IPS-18c (cell line): ENCODE results near the gene SAMD11.
"Not testable (repeated sequence)": the region's sequence is repeated elsewhere in the genome, so short reads cannot be mapped to it uniquely, and the experiment has no call there.

ENCODE experiments used
- H3K4me3 ChIP-seq: 2 replicates; pipeline ENCODE4 v1.7.0; 2013; ENCODE audit warnings: low read depth, mild to moderate bottlenecking, low read length, moderate library complexity; ENCODE audit not compliant: insufficient read depth
- H3K9me3 ChIP-seq: one replicate; pipeline ENCODE4 v1.6.1; 2013; ENCODE audit warnings: mild to moderate bottlenecking, low read length, moderate library complexity; ENCODE audit not compliant: control insufficient read depth, insufficient read depth

The SAMD11 gene

GRCh38 chr1:945688-946556 is 22.2 kb downstream of the SAMD11 start:
- H3K4me3 ChIP-seq: no peak overlapping the region

GRCh38 chr1:946811-947210 is 23.1 kb downstream of the SAMD11 start:
- H3K9me3 ChIP-seq: not testable (repeated sequence)

More at GRCh38 chr1:945688-946556, 22.2 kb downstream of the SAMD11 start:
- H3K9me3 ChIP-seq: no peaks in the 10 kb centered on the region

GRCh38 chr1:947958-948357 is 24.2 kb downstream of the SAMD11 start:
- no peak overlapping the region for H3K4me3 ChIP-seq
- no peaks in the 10 kb centered on the region for H3K9me3 ChIP-seq

More at GRCh38 chr1:946811-947210, 23.1 kb downstream of the SAMD11 start:
- not testable (repeated sequence) for H3K4me3 ChIP-seq

- H3K9me3 ChIP-seq: no peaks in the 10 kb centered on the region
Measured at GRCh38 chr1:950268-950667, 26.5 kb downstream of the SAMD11 start.

GRCh38 chr1:950881-951280 is 27.2 kb downstream of the SAMD11 start:
- no peaks in the 10 kb centered on the region for H3K9me3 ChIP-seq
- no peak overlapping the region for H3K4me3 ChIP-seq

More at GRCh38 chr1:950268-950667, 26.5 kb downstream of the SAMD11 start:
- H3K4me3 ChIP-seq: no peak overlapping the region

GRCh38 chr1:951364-951763 is 27.6 kb downstream of the SAMD11 start:
- no peak overlapping the region for H3K4me3 ChIP-seq
- H3K9me3 ChIP-seq: no peaks in the 10 kb centered on the region

DNA sequence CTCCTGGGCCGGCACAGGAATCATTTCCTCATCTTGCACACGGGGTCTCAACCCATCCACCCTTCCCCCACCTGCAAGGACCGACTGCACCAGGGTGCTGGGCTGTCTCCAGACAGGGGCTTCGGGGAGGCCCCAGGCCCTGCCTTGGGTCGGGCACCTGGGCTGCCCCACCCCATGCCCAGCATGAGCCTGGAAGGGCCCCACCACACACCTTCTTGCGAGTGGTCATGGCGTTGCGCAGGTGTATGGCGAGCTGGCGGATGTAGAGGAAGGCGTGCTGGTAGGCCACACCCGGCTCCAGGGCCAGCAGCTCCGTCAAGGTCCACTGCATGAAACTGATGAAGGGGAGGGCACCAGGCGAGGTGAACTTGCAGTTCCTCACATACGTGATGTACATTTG is 28.5 kb downstream of the SAMD11 start:
- no peak overlapping the region for H3K4me3 ChIP-seq
- H3K9me3 ChIP-seq: no peaks in the 10 kb centered on the region

GRCh38 chr1:952603-953002 is 28.9 kb downstream of the SAMD11 start:
- H3K4me3 ChIP-seq: no peak overlapping the region
- H3K9me3 ChIP-seq: no peaks in the 10 kb centered on the region

DNA sequence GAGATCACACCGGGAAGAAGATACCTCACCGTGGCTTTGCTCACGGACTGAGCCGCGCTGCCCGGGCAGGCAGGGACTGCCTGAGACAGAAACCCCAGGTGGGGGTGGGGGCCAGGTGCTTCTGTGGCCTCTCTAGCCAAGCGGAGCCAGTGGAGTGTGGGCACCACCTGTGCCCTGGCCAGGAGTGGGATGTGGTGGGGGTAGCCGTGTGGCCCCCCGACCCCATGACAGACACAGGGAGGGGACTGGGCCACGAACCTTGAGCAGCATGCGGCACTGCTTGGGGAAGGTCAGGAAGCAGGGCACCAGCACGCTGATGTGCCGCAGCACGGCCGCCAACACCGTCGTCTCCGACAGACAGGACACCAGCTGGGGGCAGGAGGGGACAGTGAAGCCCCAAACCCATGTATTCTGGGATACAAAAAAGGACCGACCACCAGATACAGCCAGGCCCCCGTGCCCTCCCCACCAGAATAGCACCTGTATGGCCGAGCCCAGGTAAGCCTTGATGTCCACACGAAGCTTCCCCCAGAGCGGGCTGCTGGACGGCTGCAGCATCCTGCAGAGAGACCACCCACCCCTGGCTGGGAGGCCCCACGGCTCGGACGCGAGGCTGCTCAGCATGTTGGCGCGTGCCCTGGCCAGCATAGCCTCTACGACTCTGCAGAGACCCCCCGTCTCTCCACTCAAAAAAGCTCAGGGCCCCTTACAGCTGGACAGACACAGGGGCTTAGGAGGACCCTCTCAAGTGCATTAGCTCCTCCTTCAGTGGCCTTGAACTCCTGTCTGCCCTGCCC is 30.0 kb downstream of the SAMD11 start:
- H3K9me3 ChIP-seq: no peaks in the 10 kb centered on the region
- no peak overlapping the region for H3K4me3 ChIP-seq

DNA sequence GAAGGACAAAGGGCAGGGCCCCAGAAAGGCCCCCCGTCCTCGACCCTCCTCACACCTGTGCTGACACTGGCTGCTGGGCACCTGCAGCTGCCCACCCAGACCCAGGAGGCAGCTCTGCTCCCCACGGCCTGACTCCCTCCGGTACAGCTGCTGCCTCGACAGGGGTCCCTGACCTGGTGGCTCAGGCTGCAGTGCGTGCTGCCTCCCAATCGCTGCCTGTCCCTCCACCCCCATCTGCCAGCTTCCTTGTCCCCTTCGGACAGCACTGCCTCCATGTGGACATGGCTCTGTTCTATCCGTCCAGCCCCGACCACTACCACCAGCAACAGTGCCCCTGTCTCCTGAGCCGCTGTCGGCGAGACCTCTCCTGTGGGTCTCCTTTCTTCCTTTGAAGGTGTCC is 31.2 kb downstream of the SAMD11 start:
- no peak overlapping the region for H3K4me3 ChIP-seq
- no peaks in the 10 kb centered on the region for H3K9me3 ChIP-seq

- Histone ChIP-seq H3K9me3 (no peaks in the 10 kb centered on the region), H3K4me3 (no peak overlapping the region)
Measured at GRCh38 chr1:955474-955873, 31.8 kb downstream of the SAMD11 start.

GRCh38 chr1:956636-957035 is 32.9 kb downstream of the SAMD11 start:
- H3K4me3 ChIP-seq: no peak overlapping the region
- H3K9me3 ChIP-seq: no peaks in the 10 kb centered on the region

- Histone ChIP-seq H3K9me3 (no peaks in the 10 kb centered on the region), H3K4me3 (peak within 1 kb of the TSS; percentile 98)
Measured at GRCh38 chr1:958823-959730, 35.4 kb downstream of the SAMD11 start, which contains the start of gene NOC2L. Gene NOC2L, minus strand, starts transcription at chr1:959256. Its CDS starts 16 bp downstream, at chr1:959240.

DNA sequence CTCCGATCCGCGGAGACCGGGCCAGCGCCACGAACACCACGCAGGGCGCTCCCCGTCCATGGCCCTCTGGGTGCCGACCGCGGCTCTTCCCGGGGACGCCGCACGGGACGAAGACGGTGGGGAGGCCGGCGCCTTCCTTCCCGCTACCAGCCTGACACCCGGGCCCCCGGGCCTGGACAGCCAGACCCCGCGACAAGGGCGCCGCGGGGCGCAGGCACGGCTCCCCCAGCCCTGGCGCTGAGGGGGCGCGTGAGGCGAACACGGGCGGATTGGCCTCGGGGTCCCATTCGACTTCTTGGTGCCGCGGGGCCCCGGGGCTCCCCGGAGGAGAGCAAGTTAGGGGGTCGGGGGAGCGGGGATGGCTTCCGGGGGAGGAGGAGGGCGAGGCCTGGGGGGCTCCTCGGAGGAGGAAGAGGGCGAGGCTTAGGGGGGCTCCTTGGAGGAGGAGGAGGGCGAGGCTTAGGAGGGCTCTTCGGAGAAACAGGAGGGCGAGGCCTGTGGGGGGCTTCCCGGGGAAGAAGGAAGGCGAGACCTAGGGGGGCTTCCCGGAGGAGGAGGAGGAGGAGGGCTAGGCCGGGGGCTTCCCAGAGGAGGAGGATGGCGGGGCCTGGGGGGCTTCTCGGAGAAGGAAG is 36.1 kb downstream of the SAMD11 start:
- peak overlapping the region; percentile 59 for H3K4me3 ChIP-seq
- H3K9me3 ChIP-seq: no peaks in the 10 kb centered on the region

GRCh38 chr1:960363-961131 is 36.8 kb downstream of the SAMD11 start, which contains the start of gene KLHL17:
Gene KLHL17, plus strand, starts transcription at chr1:960584. Its CDS starts 110 bp downstream, at chr1:960694.
- peak within 1 kb of the TSS; percentile 59 for H3K4me3 ChIP-seq
- H3K9me3 ChIP-seq: no peaks in the 10 kb centered on the region

GRCh38 chr1:961132-961669 is 37.5 kb downstream of the SAMD11 start:
- peak overlapping the region; percentile 59 for H3K4me3 ChIP-seq
- H3K9me3 ChIP-seq: no peaks in the 10 kb centered on the region
